IgD-negative memory B cell (primary cell): ENCODE results near the gene CTNNBL1. TPM values are rescaled to one million over a fixed set of nuclear protein-coding genes. Genes with fewer than 3 reads are reported as not detected.
A peak's percentile ranks its signal among the peaks of the same experiment; 100 is the strongest.

Source experiments
- H3K27ac Mint-ChIP-seq, 3 donors: one replicate each; pipeline ENCODE4 v1.8.0; 2020 to 2022; ENCODE audit warnings: mild to moderate bottlenecking in 3 of 3, mixed read lengths in 3 of 3, moderate library complexity in 1 of 3
- H3K27me3 Mint-ChIP-seq: one replicate; pipeline ENCODE4 v1.8.0; 2021; ENCODE audit warnings: mixed read lengths
- H3K36me3 Mint-ChIP-seq: one replicate; pipeline ENCODE4 v1.8.0; 2020; ENCODE audit warnings: mild to moderate bottlenecking, mixed read lengths
- H3K4me1 Mint-ChIP-seq, 3 donors: one replicate each; pipeline ENCODE4 v1.8.0; 2020 to 2022; ENCODE audit warnings: mixed read lengths in 3 of 3, mild to moderate bottlenecking in 1 of 3
- H3K4me3 Mint-ChIP-seq, 4 donors: one replicate each; pipeline ENCODE4 v1.8.0; 2020 to 2022; ENCODE audit warnings: mild to moderate bottlenecking in 4 of 4, mixed read lengths in 4 of 4, moderate library complexity in 3 of 4
- H3K9me3 Mint-ChIP-seq, 3 donors: one replicate each; pipeline ENCODE4 v1.8.0; 2020 to 2021; ENCODE audit warnings: mixed read lengths in 3 of 3, mild to moderate bottlenecking in 1 of 3
- polyA plus RNA-seq: library from polyadenylated mRNA; unstranded; fragments of 300-500 nt; fragmentation: Illumina TruSeq; gene quantifications from one replicate; pipeline ENCODE4 v1.2.3, GENCODE V29; 2021

Gene CTNNBL1
- polyA plus RNA-seq, 1 donor from 2014 or later: 119 TPM

DNA sequence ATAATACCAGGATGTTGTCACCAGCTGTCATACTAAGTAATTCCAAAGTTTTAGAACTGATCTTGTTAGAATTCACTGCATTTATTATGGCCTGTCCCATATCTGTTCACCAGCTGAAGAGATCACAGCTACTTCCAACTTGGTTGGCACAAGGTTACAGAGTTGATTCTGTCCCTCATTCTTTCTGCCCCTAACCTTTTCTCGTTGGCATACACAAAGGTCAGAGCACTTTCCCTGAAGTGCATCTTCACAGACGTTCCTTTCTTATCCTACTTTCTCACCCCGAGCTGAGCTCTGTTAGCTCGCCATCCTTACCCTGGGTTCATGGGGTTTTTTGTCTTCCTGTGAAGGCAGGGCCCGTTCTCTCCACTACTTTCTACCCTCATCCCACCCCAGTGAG is 143.1 kb downstream of the CTNNBL1 start:
- Mint-ChIP-seq H3K4me3 (no peak overlapping the region), H3K4me1 (peaks cover 0 to 2% (median 2%) of the 10 kb centered on the region in 3 donors), H3K9me3 (no peaks in the 10 kb centered on the region), H3K27me3 (no peaks in the 10 kb centered on the region), H3K27ac (no peak overlapping the region), H3K36me3 (no peaks in the 10 kb centered on the region)

DNA sequence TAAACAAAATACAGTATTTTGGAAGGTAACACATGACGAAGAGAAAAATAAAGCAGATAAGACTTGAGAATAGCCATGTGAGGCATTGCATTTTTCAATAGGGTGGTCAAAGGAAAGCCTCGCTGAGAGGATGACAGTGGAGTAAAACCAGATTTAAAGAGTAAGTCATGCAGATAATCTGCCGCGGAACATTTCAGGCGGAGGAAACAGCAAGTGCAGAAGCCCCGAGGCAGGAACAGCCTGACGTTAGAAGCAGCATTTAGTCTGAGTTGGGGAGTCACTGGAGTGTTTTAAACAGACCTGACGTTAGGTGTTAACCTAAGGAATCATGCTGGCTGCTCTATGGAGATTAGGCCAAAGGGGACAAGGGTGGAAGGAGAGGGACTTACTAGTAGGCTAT is 144.1 kb downstream of the CTNNBL1 start:
- Mint-ChIP-seq H3K9me3 (no peaks in the 10 kb centered on the region), H3K27ac (peak overlapping the region in 1 of 3 donors; percentile 18), H3K4me3 (no peak overlapping the region), H3K36me3 (peaks cover 2% of the 10 kb centered on the region), H3K4me1 (peaks cover 0 to 2% (median 2%) of the 10 kb centered on the region in 3 donors), H3K27me3 (no peaks in the 10 kb centered on the region)

DNA sequence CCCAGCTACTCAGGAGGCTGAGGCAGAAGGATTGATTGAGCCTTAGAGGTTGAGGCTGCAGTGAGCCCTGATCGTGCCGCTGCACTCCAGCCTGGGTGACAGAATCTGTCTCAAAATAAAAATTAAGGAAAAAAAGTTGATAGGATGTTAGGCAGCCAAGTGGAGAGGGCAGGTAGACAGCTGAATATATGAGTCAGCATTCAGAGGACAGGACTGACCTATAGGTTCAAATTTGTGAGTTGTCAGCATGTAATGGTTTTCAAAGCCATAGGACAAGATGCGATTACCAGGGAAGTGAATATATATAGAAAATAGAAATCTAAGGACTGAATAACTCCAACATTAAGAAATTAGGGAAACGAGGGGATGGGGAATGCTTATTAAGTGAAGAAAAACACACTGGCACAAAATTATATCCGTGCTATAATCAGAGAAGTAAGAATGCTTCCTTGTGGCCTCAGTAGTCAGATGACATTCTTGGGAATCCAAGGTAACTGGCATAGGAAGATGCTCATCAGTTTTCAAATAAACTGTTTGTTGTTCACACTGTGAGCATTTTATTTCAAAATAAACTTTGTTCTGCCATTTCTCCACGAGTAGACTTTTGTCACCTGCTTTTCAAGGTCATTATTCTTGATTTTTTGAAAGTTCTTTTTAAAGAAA is 145.1 kb downstream of the CTNNBL1 start:
- H3K4me3 Mint-ChIP-seq: no peak overlapping the region
- H3K27me3 Mint-ChIP-seq: no peaks in the 10 kb centered on the region
- H3K4me1 Mint-ChIP-seq: peaks cover 0 to 2% (median 2%) of the 10 kb centered on the region in 3 donors
- H3K36me3 Mint-ChIP-seq: peaks cover 2% of the 10 kb centered on the region
- no peaks in the 10 kb centered on the region for H3K9me3 Mint-ChIP-seq
- no peak overlapping the region for H3K27ac Mint-ChIP-seq

DNA sequence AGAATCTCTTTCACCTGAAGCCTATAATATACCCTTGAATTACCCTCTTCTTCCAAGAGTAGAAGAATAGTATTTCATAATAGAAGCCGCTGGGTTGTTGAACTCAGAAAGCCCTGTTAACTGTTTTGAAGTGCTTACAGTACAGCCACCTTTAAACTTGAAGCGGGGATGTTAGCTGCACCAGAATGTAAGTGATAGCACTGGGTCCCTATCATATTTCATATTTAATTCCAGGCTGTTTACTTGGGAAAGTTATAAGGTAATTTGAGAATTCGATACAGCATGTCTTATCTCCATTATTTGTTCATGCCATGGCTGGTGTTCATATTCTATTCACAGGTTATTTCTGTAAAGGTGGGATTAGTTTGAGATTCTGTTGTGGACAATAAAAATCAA is 145.6 kb downstream of the CTNNBL1 start:
- Mint-ChIP-seq H3K4me1 (peaks cover 0 to 2% (median 2%) of the 10 kb centered on the region in 3 donors), H3K27me3 (no peaks in the 10 kb centered on the region), H3K4me3 (no peak overlapping the region), H3K36me3 (peaks cover 2% of the 10 kb centered on the region), H3K27ac (peak overlapping the region in 1 of 3 donors; percentile 8), H3K9me3 (no peaks in the 10 kb centered on the region)

DNA sequence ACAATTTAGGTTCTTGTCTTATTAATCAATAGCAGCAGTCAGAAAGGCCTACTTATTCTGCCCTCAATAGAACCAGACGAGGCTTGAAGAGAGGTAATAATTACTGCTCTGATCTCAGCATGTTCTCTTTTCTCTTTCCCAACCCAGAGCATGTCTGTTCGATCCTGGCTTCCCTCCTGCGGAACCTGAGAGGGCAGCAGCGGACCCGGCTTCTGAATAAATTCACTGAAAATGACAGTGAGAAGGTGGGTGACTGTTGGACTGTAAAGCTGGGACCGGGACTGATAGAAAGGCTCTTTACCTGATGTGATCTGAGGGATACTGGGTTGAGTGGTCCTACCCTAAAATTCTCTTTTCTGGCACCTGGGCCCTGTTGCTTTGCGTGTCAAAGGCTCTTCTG is 146.1 kb downstream of the CTNNBL1 start:
- no peak overlapping the region for H3K4me3 Mint-ChIP-seq
- peaks cover 3% of the 10 kb centered on the region for H3K36me3 Mint-ChIP-seq
- H3K4me1 Mint-ChIP-seq: peaks cover 0 to 2% (median 2%) of the 10 kb centered on the region in 3 donors
- no peaks in the 10 kb centered on the region for H3K27me3 Mint-ChIP-seq
- no peaks in the 10 kb centered on the region for H3K9me3 Mint-ChIP-seq
- H3K27ac Mint-ChIP-seq: peak overlapping the region in 1 of 3 donors; percentile 8

DNA sequence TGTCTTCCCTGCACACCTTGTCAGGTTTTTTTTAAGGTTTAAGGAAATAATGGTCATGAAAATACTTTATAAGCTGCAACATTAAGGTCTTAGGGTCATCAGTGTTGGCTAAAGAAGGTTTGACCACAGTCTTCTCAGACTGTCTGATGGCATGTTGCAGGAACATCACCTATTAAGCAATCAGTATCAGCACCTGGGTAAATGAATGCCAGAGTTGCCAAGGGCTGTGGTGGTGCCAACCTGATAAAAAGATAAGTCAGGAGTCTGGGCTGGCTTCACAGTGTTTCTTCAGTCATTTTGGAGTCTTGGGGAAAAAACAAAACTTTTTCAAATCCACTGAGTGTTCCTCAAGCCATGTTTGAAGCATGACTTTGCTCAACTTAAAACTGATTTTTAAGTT is 147.6 kb downstream of the CTNNBL1 start:
- Mint-ChIP-seq H3K27me3 (no peaks in the 10 kb centered on the region), H3K36me3 (peaks cover 9% of the 10 kb centered on the region), H3K27ac (no peak overlapping the region), H3K4me3 (no peak overlapping the region), H3K9me3 (no peaks in the 10 kb centered on the region), H3K4me1 (no peaks in the 10 kb centered on the region)

DNA sequence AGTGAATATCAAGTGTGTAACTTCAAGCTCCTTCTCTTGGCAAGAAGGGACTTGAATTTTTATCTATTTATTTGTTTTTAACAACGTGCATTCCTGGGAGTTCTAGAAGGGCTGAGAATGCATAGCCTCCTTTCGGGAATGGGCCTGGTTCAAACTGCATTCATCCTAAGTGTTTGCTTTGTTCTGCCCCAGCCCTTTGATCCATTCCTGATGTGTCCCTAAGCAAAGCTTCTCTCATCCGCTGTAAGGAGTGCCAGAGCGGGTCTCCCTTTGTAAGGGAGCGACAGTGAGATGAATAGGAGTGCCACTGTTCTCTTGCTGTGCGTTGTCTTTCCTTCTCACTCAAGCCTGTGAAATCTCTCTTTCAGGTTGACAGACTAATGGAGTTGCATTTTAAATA is 148.1 kb downstream of the CTNNBL1 start:
- peaks cover 10% of the 10 kb centered on the region for H3K36me3 Mint-ChIP-seq
- H3K9me3 Mint-ChIP-seq: no peaks in the 10 kb centered on the region
- H3K27ac Mint-ChIP-seq: no peak overlapping the region
- no peak overlapping the region for H3K4me3 Mint-ChIP-seq
- no peaks in the 10 kb centered on the region for H3K4me1 Mint-ChIP-seq
- no peaks in the 10 kb centered on the region for H3K27me3 Mint-ChIP-seq

DNA sequence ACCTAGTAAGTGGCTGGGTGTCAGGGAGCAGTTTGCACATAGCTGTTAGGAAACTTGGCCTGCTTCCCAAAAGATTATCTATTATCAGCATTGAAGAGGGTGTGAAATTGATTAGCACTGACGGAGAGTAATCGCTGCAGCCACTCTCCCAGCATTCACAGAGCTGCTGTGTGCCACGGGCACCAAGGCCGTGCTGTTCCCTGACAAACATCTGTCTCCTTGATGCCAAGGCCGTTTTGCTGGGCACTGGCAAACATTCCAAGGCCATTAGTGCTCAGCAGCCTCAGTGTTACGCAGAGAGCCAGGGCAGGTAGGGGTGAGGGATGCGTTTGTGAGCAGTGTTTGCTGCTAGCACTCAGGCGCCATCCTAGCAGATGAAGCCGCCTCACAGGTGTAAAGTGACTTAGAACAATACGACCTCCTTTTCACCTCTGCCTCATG is 151.4 kb downstream of the CTNNBL1 start:
- peaks cover 0 to 2% (median 0%) of the 10 kb centered on the region in 3 donors for H3K4me1 Mint-ChIP-seq
- no peaks in the 10 kb centered on the region for H3K27me3 Mint-ChIP-seq
- peaks cover 15% of the 10 kb centered on the region for H3K36me3 Mint-ChIP-seq
- no peak overlapping the region for H3K27ac Mint-ChIP-seq
- no peak overlapping the region for H3K4me3 Mint-ChIP-seq
- no peaks in the 10 kb centered on the region for H3K9me3 Mint-ChIP-seq

DNA sequence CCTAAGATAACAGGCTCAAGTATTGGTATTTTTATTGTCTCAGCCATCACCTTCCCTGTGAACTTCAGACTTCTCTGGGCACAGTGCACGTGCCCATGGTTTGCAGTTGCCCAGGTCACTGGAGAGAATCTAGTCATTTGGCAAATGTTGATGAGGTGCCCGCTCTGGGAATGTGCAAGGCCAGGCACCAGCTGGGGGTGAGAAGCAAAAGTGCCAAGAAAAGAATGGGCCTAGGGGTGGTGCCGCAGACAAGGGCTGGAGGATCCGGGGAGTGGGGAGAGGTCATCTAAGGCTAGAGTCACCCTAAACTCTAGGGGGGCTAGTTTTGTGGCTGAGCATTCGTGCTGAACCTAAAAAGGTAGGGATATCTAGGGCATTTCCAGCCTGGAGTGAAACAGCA is 152.0 kb downstream of the CTNNBL1 start:
- H3K27me3 Mint-ChIP-seq: no peaks in the 10 kb centered on the region
- H3K27ac Mint-ChIP-seq: peak overlapping the region in 1 of 3 donors; percentile 88
- no peaks in the 10 kb centered on the region for H3K9me3 Mint-ChIP-seq
- H3K4me1 Mint-ChIP-seq: peaks cover 0 to 3% (median 3%) of the 10 kb centered on the region in 3 donors
- no peak overlapping the region for H3K4me3 Mint-ChIP-seq
- peaks cover 19% of the 10 kb centered on the region for H3K36me3 Mint-ChIP-seq

DNA sequence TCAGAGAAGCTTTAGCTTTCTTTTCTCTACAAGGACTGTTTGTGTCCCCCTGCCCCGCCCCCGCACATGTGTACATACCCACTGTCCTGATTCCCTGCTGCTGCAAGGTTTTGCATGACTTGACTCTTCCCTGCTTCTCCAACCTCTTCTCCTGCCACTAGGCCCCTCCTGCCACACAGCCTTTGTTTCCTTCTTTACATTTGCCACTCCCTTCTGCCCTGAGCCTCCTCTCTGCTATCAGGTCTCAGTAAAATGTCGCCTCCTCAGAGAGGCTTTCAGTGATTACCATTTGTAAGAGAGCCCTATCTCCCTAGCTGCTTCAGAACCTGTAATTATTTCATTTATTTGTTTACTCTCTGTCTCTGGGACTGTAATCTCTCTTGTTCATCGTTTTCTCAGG is 152.7 kb downstream of the CTNNBL1 start:
- no peak overlapping the region for H3K4me3 Mint-ChIP-seq
- H3K9me3 Mint-ChIP-seq: no peaks in the 10 kb centered on the region
- H3K27ac Mint-ChIP-seq: no peak overlapping the region
- no peaks in the 10 kb centered on the region for H3K27me3 Mint-ChIP-seq
- peaks cover 0 to 10% (median 7%) of the 10 kb centered on the region in 3 donors for H3K4me1 Mint-ChIP-seq
- H3K36me3 Mint-ChIP-seq: peaks cover 19% of the 10 kb centered on the region

DNA sequence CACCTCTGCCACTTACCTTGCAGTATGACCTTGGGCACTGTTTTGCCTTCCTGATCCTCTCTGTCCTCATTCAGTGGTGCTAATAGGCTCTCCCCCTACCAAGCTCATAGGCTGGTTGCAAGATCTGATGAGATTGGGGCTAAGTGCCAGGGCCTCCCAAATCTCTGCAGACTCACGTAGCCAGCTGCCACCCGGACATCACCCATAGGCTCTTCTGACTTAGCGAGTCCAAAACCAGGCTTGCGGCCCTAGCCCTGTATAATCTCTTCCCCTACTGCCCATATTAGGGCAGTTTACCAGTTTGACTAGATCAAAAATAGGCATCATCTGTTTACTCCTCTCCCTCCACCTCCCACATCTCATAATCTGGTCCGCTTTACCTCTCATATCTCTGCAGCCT is 154.9 kb downstream of the CTNNBL1 start:
- Mint-ChIP-seq H3K36me3 (peaks cover 17% of the 10 kb centered on the region), H3K27me3 (no peaks in the 10 kb centered on the region), H3K27ac (no peak overlapping the region), H3K4me1 (peaks cover 0 to 14% (median 8%) of the 10 kb centered on the region in 3 donors), H3K4me3 (no peak overlapping the region), H3K9me3 (no peaks in the 10 kb centered on the region)

DNA sequence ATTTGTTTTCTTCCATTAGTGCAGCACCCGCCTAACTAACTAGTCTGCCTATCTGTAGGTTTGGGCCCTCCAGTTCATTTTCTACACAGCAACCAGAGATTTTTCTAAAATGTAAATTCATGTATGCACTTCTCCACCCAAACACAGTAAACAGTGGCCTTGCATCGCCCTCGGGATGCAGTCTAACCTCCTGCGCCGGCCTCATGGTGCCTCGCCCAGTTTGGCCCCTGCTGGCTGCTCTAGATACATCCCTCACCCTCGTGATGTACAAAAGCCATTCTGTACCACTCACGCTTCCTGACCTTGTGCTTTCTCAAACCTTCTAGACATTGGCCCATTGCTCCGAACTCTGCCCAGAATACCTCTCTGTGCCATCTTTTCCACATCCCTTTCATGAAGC is 155.3 kb downstream of the CTNNBL1 start:
- Mint-ChIP-seq H3K4me1 (peaks cover 0 to 18% (median 11%) of the 10 kb centered on the region in 3 donors), H3K4me3 (no peak overlapping the region), H3K36me3 (peaks cover 17% of the 10 kb centered on the region), H3K9me3 (no peaks in the 10 kb centered on the region), H3K27me3 (no peaks in the 10 kb centered on the region), H3K27ac (no peak overlapping the region)

DNA sequence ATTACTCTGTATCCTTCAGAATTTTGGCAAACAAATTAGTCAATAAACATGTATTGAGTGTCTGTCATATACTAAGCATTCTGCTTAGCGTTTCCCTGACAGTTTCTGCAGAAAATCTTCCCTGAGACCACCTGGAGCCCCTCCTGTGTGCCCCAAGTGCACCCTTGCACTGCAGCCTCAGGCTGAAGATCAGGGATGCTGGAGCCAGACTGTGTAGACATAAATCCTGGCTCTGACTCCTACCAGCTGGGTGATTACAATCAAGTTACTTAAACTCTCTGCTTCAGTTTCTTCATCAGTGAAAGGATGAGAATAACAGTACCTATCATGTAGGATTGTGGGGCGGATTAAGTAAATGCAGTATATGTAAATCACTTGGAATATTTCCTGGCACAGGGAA is 155.7 kb downstream of the CTNNBL1 start:
- peaks cover 0 to 18% (median 12%) of the 10 kb centered on the region in 3 donors for H3K4me1 Mint-ChIP-seq
- no peaks in the 10 kb centered on the region for H3K9me3 Mint-ChIP-seq
- no peaks in the 10 kb centered on the region for H3K27me3 Mint-ChIP-seq
- no peak overlapping the region for H3K4me3 Mint-ChIP-seq
- peak overlapping the region in 1 of 3 donors; percentile 65 for H3K27ac Mint-ChIP-seq
- H3K36me3 Mint-ChIP-seq: peaks cover 17% of the 10 kb centered on the region

DNA sequence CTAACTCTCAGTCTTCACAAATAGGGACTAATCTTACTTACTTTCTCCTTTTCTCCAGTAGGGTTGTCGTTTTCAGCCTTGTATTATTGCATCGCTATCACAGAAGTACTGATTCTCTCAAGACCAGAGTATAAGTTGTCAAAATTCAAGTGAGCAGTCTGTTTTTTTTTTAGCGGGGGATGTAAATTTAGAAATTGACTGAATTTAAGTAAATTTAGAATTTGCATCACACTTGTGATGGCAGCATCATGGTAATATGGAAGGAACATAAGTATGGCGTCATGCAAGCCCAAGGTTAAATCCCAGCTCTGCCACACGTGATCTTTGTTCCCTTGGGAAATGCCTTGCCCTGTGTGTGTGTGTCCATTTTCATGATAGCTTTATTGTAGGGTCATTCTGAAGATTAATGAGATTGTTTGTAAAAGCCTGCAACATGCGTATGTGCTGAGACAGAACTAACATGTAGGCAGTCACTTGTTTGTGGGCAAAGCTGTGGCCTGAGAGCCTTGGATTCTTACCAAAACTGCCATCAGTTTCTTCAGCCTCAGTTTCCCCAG is 156.3 kb downstream of the CTNNBL1 start:
- no peaks in the 10 kb centered on the region for H3K27me3 Mint-ChIP-seq
- H3K27ac Mint-ChIP-seq: peak overlapping the region in 1 of 3 donors; percentile 65
- H3K36me3 Mint-ChIP-seq: peaks cover 16% of the 10 kb centered on the region
- H3K4me3 Mint-ChIP-seq: no peak overlapping the region
- peaks cover 0 to 19% (median 12%) of the 10 kb centered on the region in 3 donors for H3K4me1 Mint-ChIP-seq
- H3K9me3 Mint-ChIP-seq: no peaks in the 10 kb centered on the region

DNA sequence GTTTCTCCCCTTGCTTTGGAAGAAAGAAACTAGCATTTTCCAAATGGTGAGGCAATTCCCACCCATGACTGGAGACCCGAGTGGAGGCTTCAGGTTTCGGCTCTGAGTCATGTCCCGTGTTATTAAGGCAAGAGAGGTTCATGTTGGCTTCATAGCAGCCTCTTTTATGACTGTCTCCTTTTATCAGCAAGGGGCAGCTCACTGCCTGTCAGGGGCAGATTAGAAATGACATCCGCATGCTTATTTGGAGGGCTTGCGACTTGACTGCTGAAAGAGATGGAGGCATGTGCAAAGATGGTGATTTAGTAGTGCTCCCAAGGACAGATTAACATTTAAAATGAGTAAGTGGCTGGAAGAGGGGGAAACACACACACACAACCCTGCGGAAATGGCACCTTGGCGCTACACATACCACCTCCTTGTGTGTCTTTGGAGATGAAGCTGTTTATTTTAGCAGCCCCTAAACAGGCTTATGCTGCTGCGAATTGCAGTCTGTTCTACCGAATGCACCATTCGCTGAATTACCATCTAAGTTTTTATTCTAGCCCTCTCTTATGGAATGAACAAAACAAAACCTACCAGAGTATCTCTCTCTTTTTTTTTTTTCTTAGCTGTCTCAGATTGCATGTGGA is 157.0 kb downstream of the CTNNBL1 start:
- Mint-ChIP-seq H3K36me3 (peaks cover 18% of the 10 kb centered on the region), H3K27ac (no peak overlapping the region), H3K9me3 (no peaks in the 10 kb centered on the region), H3K4me3 (no peak overlapping the region), H3K27me3 (no peaks in the 10 kb centered on the region), H3K4me1 (peaks cover 0 to 19% (median 15%) of the 10 kb centered on the region in 3 donors)
